ENCODE measurements around the gene SLC6A7.

The SLC6A7 gene

GRCh38 chr5:150247726-150248125, 57.9 kb downstream of the SLC6A7 start:
- TF ChIP-seq GATA2 (IDR thresholded peaks at IDR 0.05; ENCODE audit: low read depth, low read length) (no peak), GATA3 (IDR thresholded peaks at IDR 0.05; ENCODE audit: low read depth, low read length) (no peak)

- no peak for TF ChIP-seq GATA2 (IDR thresholded peaks at IDR 0.05; ENCODE audit: low read depth, low read length)
- TF ChIP-seq GATA3 (IDR thresholded peaks at IDR 0.05; ENCODE audit: low read depth, low read length): no peak
Observed at GRCh38 chr5:150248946-150249345, 59.1 kb downstream of the SLC6A7 start.

GRCh38 chr5:150249744-150250143, 59.9 kb downstream of the SLC6A7 start:
- TF ChIP-seq GATA3 (IDR thresholded peaks at IDR 0.05; ENCODE audit: low read depth, low read length) (no peak), GATA2 (IDR thresholded peaks at IDR 0.05; ENCODE audit: low read depth, low read length) (no peak)

- TF ChIP-seq GATA2 (IDR thresholded peaks at IDR 0.05; ENCODE audit: low read depth, low read length) (no peak), GATA3 (IDR thresholded peaks at IDR 0.05; ENCODE audit: low read depth, low read length) (no peak)
Observed at GRCh38 chr5:150251504-150251903, 61.6 kb downstream of the SLC6A7 start.

- TF ChIP-seq GATA2 (IDR thresholded peaks at IDR 0.05; ENCODE audit: low read depth, low read length): no peak
- no peak for TF ChIP-seq GATA3 (IDR thresholded peaks at IDR 0.05; ENCODE audit: low read depth, low read length)
Observed at GRCh38 chr5:150252489-150252888, 62.6 kb downstream of the SLC6A7 start.

- TF ChIP-seq GATA2 (IDR thresholded peaks at IDR 0.05; ENCODE audit: low read depth, low read length): no peak
- no peak for TF ChIP-seq GATA3 (IDR thresholded peaks at IDR 0.05; ENCODE audit: low read depth, low read length)
Observed at GRCh38 chr5:150253416-150254208, 63.8 kb downstream of the SLC6A7 start.

GRCh38 chr5:150254363-150254762, 64.5 kb downstream of the SLC6A7 start:
- TF ChIP-seq GATA3 (IDR thresholded peaks at IDR 0.05; ENCODE audit: low read depth, low read length): no peak
- TF ChIP-seq GATA2 (IDR thresholded peaks at IDR 0.05; ENCODE audit: low read depth, low read length): no peak

GRCh38 chr5:150254774-150255173, 64.9 kb downstream of the SLC6A7 start:
- TF ChIP-seq GATA3 (IDR thresholded peaks at IDR 0.05; ENCODE audit: low read depth, low read length): no peak
- TF ChIP-seq GATA2 (IDR thresholded peaks at IDR 0.05; ENCODE audit: low read depth, low read length): no peak

GRCh38 chr5:150255659-150256409, 66.0 kb downstream of the SLC6A7 start:
- TF ChIP-seq GATA3 (IDR thresholded peaks at IDR 0.05; ENCODE audit: low read depth, low read length) (no peak), GATA2 (IDR thresholded peaks at IDR 0.05; ENCODE audit: low read depth, low read length) (no peak)

- TF ChIP-seq GATA3 (IDR thresholded peaks at IDR 0.05; ENCODE audit: low read depth, low read length): no peak
- TF ChIP-seq GATA2 (IDR thresholded peaks at IDR 0.05; ENCODE audit: low read depth, low read length): no peak
Observed at GRCh38 chr5:150256410-150257064, 66.7 kb downstream of the SLC6A7 start.

- TF ChIP-seq GATA3 (IDR thresholded peaks at IDR 0.05; ENCODE audit: low read depth, low read length): no peak
Observed at GRCh38 chr5:150257424-150257823, 67.6 kb downstream of the SLC6A7 start.

- TF ChIP-seq GATA3 (IDR thresholded peaks at IDR 0.05; ENCODE audit: low read depth, low read length) (no peak), GATA2 (IDR thresholded peaks at IDR 0.05; ENCODE audit: low read depth, low read length) (no peak)
Observed at GRCh38 chr5:150258130-150258529, 68.3 kb downstream of the SLC6A7 start.
